ENCODE measurements around the gene GRAMD2A.

GRAMD2A gene

GRCh38 chr15:72197460-72198355 is at the start of gene GRAMD2A:
GRAMD2A (minus strand) TSS chr15:72197787.
- no peak for FAIRE-seq

GRCh38 chr15:72242775-72243370 is 45.3 kb upstream of the GRAMD2A start:
- no peak for FAIRE-seq

GRCh38 chr15:72239652-72240051 is 42.1 kb upstream of the GRAMD2A start:
- FAIRE-seq: no peak

- FAIRE-seq: no peak
Observed at GRCh38 chr15:72238586-72238985, 41.0 kb upstream of the GRAMD2A start.

- FAIRE-seq: no peak
Observed at GRCh38 chr15:72237853-72238224, 40.3 kb upstream of the GRAMD2A start.

GRCh38 chr15:72237029-72237852 is 39.7 kb upstream of the GRAMD2A start:
- no peak for FAIRE-seq

- no peak for FAIRE-seq
Observed at GRCh38 chr15:72236381-72237003, 38.9 kb upstream of the GRAMD2A start.

GRCh38 chr15:72235298-72235697 is 37.7 kb upstream of the GRAMD2A start:
- no peak for FAIRE-seq

- FAIRE-seq: no peak
Observed at GRCh38 chr15:72233769-72234168, 36.2 kb upstream of the GRAMD2A start.

- FAIRE-seq: no peak
Observed at GRCh38 chr15:72231833-72232478, 34.4 kb upstream of the GRAMD2A start.

- FAIRE-seq: no peak
Observed at GRCh38 chr15:72231066-72231832, 33.7 kb upstream of the GRAMD2A start, which contains the start of gene PKM. PKM (minus strand) TSS chr15:72231190; CDS start chr15:72219097, 12,093 bp downstream.

GRCh38 chr15:72230197-72231065 is 32.8 kb upstream of the GRAMD2A start:
- no peak for FAIRE-seq

- FAIRE-seq: no peak
Observed at GRCh38 chr15:72229947-72230196, 32.3 kb upstream of the GRAMD2A start.

- FAIRE-seq: no peak
Observed at GRCh38 chr15:72229076-72229946, 31.7 kb upstream of the GRAMD2A start.

- FAIRE-seq: no peak
Observed at GRCh38 chr15:72227720-72228119, 30.1 kb upstream of the GRAMD2A start.

- FAIRE-seq: no peak
Observed at GRCh38 chr15:72227192-72227586, 29.6 kb upstream of the GRAMD2A start.

GRCh38 chr15:72223278-72223677 is 25.7 kb upstream of the GRAMD2A start:
- no peak for FAIRE-seq

GRCh38 chr15:72222393-72222792 is 24.8 kb upstream of the GRAMD2A start:
- no peak for FAIRE-seq

GRCh38 chr15:72220687-72221086 is 23.1 kb upstream of the GRAMD2A start:
- no peak for FAIRE-seq

GRCh38 chr15:72217216-72217615 is 19.6 kb upstream of the GRAMD2A start:
- FAIRE-seq: no peak

Data from endometrium (tissue), 2 donors.